Upper lobe of left lung (tissue), 4 donors: ENCODE data around the gene TMPRSS13.

Source experiments
- CTCF ChIP-seq, 6 experiments: fragments of 450-650 bp in 4 of 6; fragments of 200-600 bp in 2 of 6; sonication (generic) in 2 of 6; IDR thresholded peaks; one replicate each; pipeline ENCODE4 v1.5.1; 2016 to 2019; ENCODE audit warnings: antibody characterized with exemption in 6 of 6
- EP300 ChIP-seq, 4 donors: sonication (generic); formaldehyde crosslinking; IDR thresholded peaks; one replicate each; pipeline ENCODE4 v1.5.1; 2017; ENCODE audit warnings: antibody characterized with exemption in 4 of 4, control low read depth in 2 of 4
- POLR2A ChIP-seq, 4 donors: fragments of 450-650 bp; IDR thresholded peaks; one replicate each; pipeline ENCODE4 v1.5.1; 2016 to 2017; ENCODE audit warnings: antibody characterized with exemption in 4 of 4, mild to moderate bottlenecking in 2 of 4

- TF ChIP-seq CTCF (IDR thresholded peaks at IDR 0.05) (no peak), EP300 (IDR thresholded peaks at IDR 0.05) (no peak), POLR2A (IDR thresholded peaks at IDR 0.05) (no peak)
Observed at GRCh38 chr11:117917591-117918151, 11.5 kb downstream of the TMPRSS13 start.
